Upper lobe of left lung (tissue), 6 donors: ENCODE measurements around the gene EPB41L1. TPM values are rescaled to one million over a fixed set of nuclear protein-coding genes. Genes with fewer than 3 reads are reported as not detected.
A peak's percentile ranks its signal among the peaks of the same experiment; 100 is the strongest.

Experiments
- ATAC-seq, 2 donors: fragments of 200-7000 bp; cut with Tn5 transposase; one replicate each; pipeline ENCODE4 v1.9.1; 2022; ENCODE audit warnings: mild to moderate bottlenecking in 2 of 2, moderate library complexity in 2 of 2; ENCODE audit not compliant: low FRiP score in 2 of 2
- DNase-seq, 2 donors: peaks; one replicate each; pipeline ENCODE4 v3.0.0-alpha.2; 2019 to 2020
- H3K27ac ChIP-seq, 4 donors: fragments of 200-600 bp; sonication (generic); one replicate each; pipeline ENCODE4 v1.5.1; 2016 to 2019
- H3K27me3 ChIP-seq, 4 donors: fragments of 200-600 bp; sonication (generic); one replicate each; pipeline ENCODE4 v1.5.1; 2017 to 2019
- H3K36me3 ChIP-seq, 4 donors: fragments of 200-600 bp; sonication (generic); one replicate each; pipeline ENCODE4 v1.5.1; 2016 to 2019
- H3K4me1 ChIP-seq, 4 donors: fragments of 200-600 bp; sonication (generic); one replicate each; pipeline ENCODE4 v1.5.1; 2018 to 2019
- H3K4me3 ChIP-seq, 4 donors: fragments of 200-600 bp; sonication (generic); one replicate each; pipeline ENCODE4 v1.5.1; 2017 to 2019; ENCODE audit warnings: mild to moderate bottlenecking in 2 of 4, moderate library complexity in 1 of 4
- H3K9me3 ChIP-seq, 4 donors: fragments of 200-600 bp; sonication (generic); one replicate each; pipeline ENCODE4 v1.5.1; 2018 to 2019
- CTCF ChIP-seq, 6 experiments: fragments of 450-650 bp in 4 of 6; fragments of 200-600 bp in 2 of 6; sonication (generic) in 2 of 6; IDR thresholded peaks; one replicate each; pipeline ENCODE4 v1.5.1; 2016 to 2019; ENCODE audit warnings: antibody characterized with exemption in 6 of 6
- EP300 ChIP-seq, 4 donors: sonication (generic); formaldehyde crosslinking; IDR thresholded peaks; one replicate each; pipeline ENCODE4 v1.5.1; 2017; ENCODE audit warnings: antibody characterized with exemption in 4 of 4, control low read depth in 2 of 4
- POLR2A ChIP-seq, 4 donors: fragments of 450-650 bp; IDR thresholded peaks; one replicate each; pipeline ENCODE4 v1.5.1; 2016 to 2017; ENCODE audit warnings: antibody characterized with exemption in 4 of 4, mild to moderate bottlenecking in 2 of 4
- POLR2AphosphoS5 ChIP-seq, 2 donors: sonication (generic); formaldehyde crosslinking; IDR thresholded peaks; one replicate each; pipeline ENCODE4 v1.5.1; 2017; ENCODE audit warnings: antibody characterized with exemption in 2 of 2
- WGBS, 2 donors: methylation state at CpG; one replicate each; pipeline ENCODE4 v1.1.5; 2017 to 2018; 5-methylcytosine and 5-hydroxymethylcytosine counted together
- total RNA-seq, 6 donors: library from RNA; depleted of rRNA in 4 of 6; stranded (reverse); fragments of >200 nt in 4 of 6; gene quantifications; one replicate each; pipeline versions ENCODE4 v1.1.0 to v1.2.1, GENCODE V29; 2016 to 2021
- donor health status: DM: no; HTN: no; CAD: no; lungs with moderate emphysema.
- donor health status: DM: no; HTN: yes; CAD: no; lungs with severe emphysema.

The EPB41L1 gene
- total RNA-seq, 6 donors from 2014 or later: 56.6 to 104 (median 79.2) TPM

DNA sequence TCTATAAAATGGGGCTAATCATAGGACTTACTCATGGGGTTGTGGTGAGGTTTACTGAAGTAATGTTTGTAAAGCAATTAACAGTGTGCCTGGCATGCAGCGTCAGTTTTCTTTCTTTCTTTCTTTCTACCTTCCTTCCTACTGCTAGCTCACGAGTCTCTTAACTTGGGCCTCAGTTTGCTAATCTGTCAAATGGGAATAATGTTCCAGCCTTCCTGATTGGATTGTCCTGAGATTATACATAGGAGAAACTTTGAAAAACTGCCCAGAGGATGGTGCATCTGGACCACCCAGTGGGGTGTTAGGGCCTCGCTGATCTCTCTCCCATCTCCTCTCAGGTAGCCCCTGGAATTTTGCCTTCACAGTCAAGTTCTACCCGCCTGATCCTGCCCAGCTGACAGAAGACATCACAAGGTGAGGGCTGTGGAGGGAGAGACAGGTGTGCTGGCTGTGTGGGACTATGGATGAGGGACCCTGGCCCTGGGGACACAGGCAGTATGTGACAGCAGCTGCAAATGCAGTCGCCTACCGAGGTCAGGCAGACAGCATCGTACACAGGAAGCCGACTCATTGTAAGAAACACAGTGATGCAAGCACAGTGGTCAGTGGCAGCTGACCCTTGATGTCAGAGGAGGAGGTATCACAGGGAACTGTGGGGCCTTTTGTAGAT is 27.5 kb downstream of the EPB41L1 start:
- no peak overlapping the region for H3K4me3 ChIP-seq
- 82 to 90% methylated on average over 4 to 8 of the region's 8 CpGs for WGBS, 2 donors
- H3K36me3 ChIP-seq: peaks cover 0 to 32% (median 12%) of the 10 kb centered on the region in 4 donors
- DNase-seq: peak in 1 of 2 donors; percentile 27
- no peak for ATAC-seq
- H3K9me3 ChIP-seq: no peaks in the 10 kb centered on the region
- H3K27ac ChIP-seq: no peak overlapping the region
- H3K4me1 ChIP-seq: no peaks in the 10 kb centered on the region
- no peaks in the 10 kb centered on the region for H3K27me3 ChIP-seq
- TF ChIP-seq POLR2A (IDR thresholded peaks at IDR 0.05) (peak in 1 of 4 donors; percentile 26), POLR2AphosphoS5 (IDR thresholded peaks at IDR 0.05) (no peak)

DNA sequence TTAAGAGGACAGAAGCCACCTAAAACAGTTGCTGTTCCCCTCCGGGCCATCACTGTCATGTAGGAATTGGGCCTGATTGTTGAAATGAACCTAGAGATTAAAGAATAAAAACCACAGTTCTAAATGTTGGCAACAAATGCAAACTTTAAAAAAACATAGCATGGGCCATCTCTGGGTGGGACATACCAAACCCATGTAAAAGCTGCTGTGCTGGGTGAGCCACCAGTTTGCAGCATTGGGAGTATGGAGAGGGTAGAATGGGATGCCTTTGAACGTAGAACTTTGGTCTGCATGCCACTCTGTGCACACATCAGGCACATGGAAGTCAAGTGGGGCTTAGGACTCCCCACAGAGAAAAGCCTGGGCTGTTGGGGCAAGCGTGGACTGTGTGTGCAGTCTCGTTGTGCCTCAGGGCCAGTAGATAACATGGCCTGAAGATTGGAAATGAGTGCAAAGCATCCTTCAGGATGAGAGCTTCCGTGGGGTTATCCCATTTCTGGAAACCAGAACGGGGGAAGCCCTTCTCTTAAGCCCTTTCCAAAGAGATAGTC is 28.1 kb downstream of the EPB41L1 start:
- H3K9me3 ChIP-seq: no peaks in the 10 kb centered on the region
- 86 to 91% methylated on average over 6 of the region's 6 CpGs for WGBS, 2 donors
- no peak overlapping the region for H3K4me3 ChIP-seq
- no peak for DNase-seq
- peaks cover 0 to 27% (median 10%) of the 10 kb centered on the region in 4 donors for H3K36me3 ChIP-seq
- H3K27me3 ChIP-seq: no peaks in the 10 kb centered on the region
- H3K27ac ChIP-seq: no peak overlapping the region
- no peaks in the 10 kb centered on the region for H3K4me1 ChIP-seq
- TF ChIP-seq CTCF (IDR thresholded peaks at IDR 0.05) (no peak), POLR2A (IDR thresholded peaks at IDR 0.05) (no peak), POLR2AphosphoS5 (IDR thresholded peaks at IDR 0.05) (no peak), EP300 (IDR thresholded peaks at IDR 0.05) (no peak)
- no peak for ATAC-seq

- Histone ChIP-seq H3K36me3 (peaks cover 0 to 25% (median 9%) of the 10 kb centered on the region in 4 donors), H3K27me3 (no peaks in the 10 kb centered on the region), H3K4me3 (no peak overlapping the region), H3K4me1 (no peaks in the 10 kb centered on the region), H3K9me3 (no peaks in the 10 kb centered on the region), H3K27ac (no peak overlapping the region)
- DNase-seq (no peak), ATAC-seq (no peak)
- TF ChIP-seq CTCF (IDR thresholded peaks at IDR 0.05): no peak
- TF ChIP-seq POLR2AphosphoS5 (IDR thresholded peaks at IDR 0.05): no peak
- TF ChIP-seq EP300 (IDR thresholded peaks at IDR 0.05): no peak
- no peak for TF ChIP-seq POLR2A (IDR thresholded peaks at IDR 0.05)
- WGBS, 2 donors: 74 to 84% methylated on average over 5 to 8 of the region's 8 CpGs
Measured at GRCh38 chr20:36183155-36183944, 28.8 kb downstream of the EPB41L1 start.

GRCh38 chr20:36184816-36185776 is 30.6 kb downstream of the EPB41L1 start:
- TF ChIP-seq EP300 (IDR thresholded peaks at IDR 0.05) (no peak), POLR2AphosphoS5 (IDR thresholded peaks at IDR 0.05) (no peak), POLR2A (IDR thresholded peaks at IDR 0.05) (no peak), CTCF (IDR thresholded peaks at IDR 0.05) (no peak)
- Histone ChIP-seq H3K36me3 (peaks cover 3 to 40% (median 14%) of the 10 kb centered on the region in 4 donors), H3K4me1 (no peaks in the 10 kb centered on the region), H3K27me3 (no peaks in the 10 kb centered on the region), H3K27ac (no peak overlapping the region), H3K9me3 (no peaks in the 10 kb centered on the region), H3K4me3 (no peak overlapping the region)
- DNase-seq (no peak), ATAC-seq (no peak)
- 93 to 95% methylated on average over 11 to 15 of the region's 15 CpGs for WGBS, 2 donors
